Measurements from ENCODE around the gene PCDHB8.
A peak's percentile ranks its signal among the peaks of the same experiment; 100 is the strongest.
"Not testable (repeated sequence)": the region's sequence is repeated elsewhere in the genome, so short reads cannot be mapped to it uniquely, and the experiment has no call there.

Gene PCDHB8

DNA sequence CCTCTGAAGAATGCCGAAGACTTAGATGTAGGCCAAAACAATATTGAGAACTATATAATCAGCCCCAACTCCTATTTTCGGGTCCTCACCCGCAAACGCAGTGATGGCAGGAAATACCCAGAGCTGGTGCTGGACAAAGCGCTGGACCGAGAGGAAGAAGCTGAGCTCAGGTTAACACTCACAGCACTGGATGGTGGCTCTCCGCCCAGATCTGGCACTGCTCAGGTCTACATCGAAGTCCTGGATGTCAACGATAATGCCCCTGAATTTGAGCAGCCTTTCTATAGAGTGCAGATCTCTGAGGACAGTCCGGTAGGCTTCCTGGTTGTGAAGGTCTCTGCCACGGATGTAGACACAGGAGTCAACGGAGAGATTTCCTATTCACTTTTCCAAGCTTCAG lies 37.0 kb downstream of the PCDHB8 start:
- not testable (repeated sequence) for H3K36me3 ChIP-seq (ENCODE audit: insufficient read depth, low read length); H3K4me1 ChIP-seq (ENCODE audit: insufficient read depth, low read length); H3K27me3 ChIP-seq (ENCODE audit: control insufficient read depth in 1 of 2, insufficient read depth in 2 of 2, low read length in 2 of 2); H3K9ac ChIP-seq (ENCODE audit: low read length); H3K27ac ChIP-seq (ENCODE audit: low read depth, low read length)
- H3K4me3 ChIP-seq (ENCODE audit: low read depth in 1 of 2, low read length in 2 of 2) = peak overlapping the region in 1 of 2 donors; percentile 27
- peaks cover 35% of the 10 kb centered on the region for H3K9me3 ChIP-seq (ENCODE audit: low read length)

DNA sequence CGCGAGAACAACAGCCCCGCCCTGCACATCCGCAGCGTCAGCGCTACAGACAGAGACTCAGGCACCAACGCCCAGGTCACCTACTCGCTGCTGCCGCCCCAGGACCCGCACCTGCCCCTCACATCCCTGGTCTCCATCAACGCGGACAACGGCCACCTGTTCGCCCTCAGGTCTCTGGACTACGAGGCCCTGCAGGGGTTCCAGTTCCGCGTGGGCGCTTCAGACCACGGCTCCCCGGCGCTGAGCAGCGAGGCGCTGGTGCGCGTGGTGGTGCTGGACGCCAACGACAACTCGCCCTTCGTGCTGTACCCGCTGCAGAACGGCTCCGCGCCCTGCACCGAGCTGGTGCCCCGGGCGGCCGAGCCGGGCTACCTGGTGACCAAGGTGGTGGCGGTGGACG lies 37.9 kb downstream of the PCDHB8 start:
- peak overlapping the region in 1 of 2 donors; percentile 27 for H3K4me3 ChIP-seq (ENCODE audit: low read depth in 1 of 2, low read length in 2 of 2)
- not testable (repeated sequence) for H3K27ac ChIP-seq (ENCODE audit: low read depth, low read length); H3K27me3 ChIP-seq (ENCODE audit: control insufficient read depth in 1 of 2, insufficient read depth in 2 of 2, low read length in 2 of 2); H3K4me1 ChIP-seq (ENCODE audit: insufficient read depth, low read length); H3K36me3 ChIP-seq (ENCODE audit: insufficient read depth, low read length); H3K9ac ChIP-seq (ENCODE audit: low read length)
- H3K9me3 ChIP-seq (ENCODE audit: low read length) = peaks cover 36% of the 10 kb centered on the region

DNA sequence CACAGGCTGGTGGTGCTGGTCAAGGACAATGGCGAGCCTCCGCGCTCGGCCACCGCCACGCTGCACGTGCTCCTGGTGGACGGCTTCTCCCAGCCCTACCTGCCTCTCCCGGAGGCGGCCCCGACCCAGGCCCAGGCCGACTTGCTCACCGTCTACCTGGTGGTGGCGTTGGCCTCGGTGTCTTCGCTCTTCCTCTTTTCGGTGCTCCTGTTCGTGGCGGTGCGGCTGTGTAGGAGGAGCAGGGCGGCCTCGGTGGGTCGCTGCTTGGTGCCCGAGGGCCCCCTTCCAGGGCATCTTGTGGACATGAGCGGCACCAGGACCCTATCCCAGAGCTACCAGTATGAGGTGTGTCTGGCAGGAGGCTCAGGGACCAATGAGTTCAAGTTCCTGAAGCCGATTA lies 38.4 kb downstream of the PCDHB8 start:
- H3K27ac ChIP-seq (ENCODE audit: low read depth, low read length); H3K4me3 ChIP-seq (ENCODE audit: low read depth in 1 of 2, low read length in 2 of 2); H3K36me3 ChIP-seq (ENCODE audit: insufficient read depth, low read length); H3K9ac ChIP-seq (ENCODE audit: low read length); H3K27me3 ChIP-seq (ENCODE audit: control insufficient read depth in 1 of 2, insufficient read depth in 2 of 2, low read length in 2 of 2); H3K4me1 ChIP-seq (ENCODE audit: insufficient read depth, low read length): not testable (repeated sequence)
- peaks cover 41% of the 10 kb centered on the region for H3K9me3 ChIP-seq (ENCODE audit: low read length)

DNA sequence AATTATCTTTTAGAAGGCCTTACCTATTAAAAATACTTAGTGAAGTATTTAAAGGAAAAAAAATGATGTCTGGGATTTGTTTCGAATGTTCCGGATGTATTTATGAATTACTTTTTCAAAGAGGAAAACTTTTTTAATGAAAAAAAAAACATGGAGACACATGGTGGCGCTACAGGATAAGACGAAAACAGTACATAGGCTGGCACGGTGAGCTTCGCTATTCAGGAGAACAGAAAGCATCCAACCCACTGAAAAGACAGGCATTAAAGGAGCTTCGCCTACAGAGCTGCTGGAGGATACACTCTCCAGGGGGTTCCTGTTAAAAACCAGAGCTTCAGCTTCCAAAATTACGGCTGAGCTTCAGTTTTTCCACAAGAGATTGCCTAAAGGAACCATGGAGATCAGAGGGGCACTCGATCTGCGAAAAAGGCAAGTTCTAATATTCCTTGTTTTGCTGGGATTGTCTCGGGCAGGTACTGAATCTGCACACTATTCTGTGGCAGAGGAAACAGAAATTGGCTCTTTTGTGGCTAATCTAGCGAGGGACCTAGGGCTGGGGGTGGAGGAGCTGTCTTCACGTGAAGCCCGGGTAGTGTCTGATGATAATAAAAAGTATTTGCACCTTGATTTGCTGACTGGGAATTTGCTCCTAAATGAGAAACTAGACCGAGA lies 45.7 kb downstream of the PCDHB8 start, which contains the start of gene PCDHB14:
PCDHB14 (plus strand) TSS at position 232 of the 672 bp plus-strand sequence; CDS start at position 395, 163 bp downstream.
- Histone ChIP-seq H3K36me3 (ENCODE audit: insufficient read depth, low read length) (no peaks in the 10 kb centered on the region), H3K4me1 (ENCODE audit: insufficient read depth, low read length) (no peaks in the 10 kb centered on the region), H3K9ac (ENCODE audit: low read length) (no peak within 1 kb of the TSS), H3K27ac (ENCODE audit: low read depth, low read length) (no peak within 1 kb of the TSS), H3K9me3 (ENCODE audit: low read length) (peaks cover 53% of the 10 kb centered on the region), H3K4me3 (ENCODE audit: low read depth in 1 of 2, low read length in 2 of 2) (peak within 1 kb of the TSS; percentile 8 to 55), H3K27me3 (ENCODE audit: control insufficient read depth in 1 of 2, insufficient read depth in 2 of 2, low read length in 2 of 2) (no peaks in the 10 kb centered on the region)

DNA sequence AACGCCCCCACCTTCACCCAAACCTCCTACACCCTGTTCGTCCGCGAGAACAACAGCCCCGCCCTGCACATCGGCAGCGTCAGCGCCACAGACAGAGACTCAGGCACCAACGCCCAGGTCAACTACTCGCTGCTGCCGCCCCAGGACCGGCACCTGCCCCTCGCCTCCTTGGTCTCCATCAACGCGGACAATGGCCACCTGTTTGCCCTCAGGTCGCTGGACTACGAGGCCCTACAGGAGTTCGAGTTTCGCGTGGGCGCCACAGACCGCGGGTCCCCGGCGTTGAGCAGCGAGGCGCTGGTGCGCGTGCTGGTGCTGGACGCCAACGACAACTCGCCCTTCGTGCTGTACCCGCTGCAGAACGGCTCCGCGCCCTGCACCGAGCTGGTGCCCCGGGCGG lies 47.3 kb downstream of the PCDHB8 start:
- not testable (repeated sequence) for H3K4me1 ChIP-seq (ENCODE audit: insufficient read depth, low read length); H3K27ac ChIP-seq (ENCODE audit: low read depth, low read length); H3K27me3 ChIP-seq (ENCODE audit: control insufficient read depth in 1 of 2, insufficient read depth in 2 of 2, low read length in 2 of 2); H3K36me3 ChIP-seq (ENCODE audit: insufficient read depth, low read length); H3K9ac ChIP-seq (ENCODE audit: low read length)
- Histone ChIP-seq H3K4me3 (ENCODE audit: low read depth in 1 of 2, low read length in 2 of 2) (peak overlapping the region in 1 of 2 donors; percentile 55), H3K9me3 (ENCODE audit: low read length) (peaks cover 43% of the 10 kb centered on the region)

DNA sequence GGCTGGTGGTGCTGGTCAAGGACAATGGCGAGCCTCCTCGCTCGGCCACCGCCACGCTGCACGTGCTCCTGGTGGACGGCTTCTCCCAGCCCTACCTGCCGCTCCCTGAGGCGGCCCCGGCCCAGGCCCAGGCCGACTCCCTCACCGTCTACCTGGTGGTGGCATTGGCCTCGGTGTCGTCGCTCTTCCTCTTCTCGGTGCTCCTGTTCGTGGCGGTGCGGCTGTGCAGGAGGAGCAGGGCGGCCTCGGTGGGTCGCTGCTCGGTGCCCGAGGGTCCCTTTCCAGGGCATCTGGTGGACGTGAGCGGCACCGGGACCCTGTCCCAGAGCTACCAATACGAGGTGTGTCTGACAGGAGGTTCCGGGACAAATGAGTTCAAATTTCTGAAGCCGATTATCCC lies 47.8 kb downstream of the PCDHB8 start:
- H3K9me3 ChIP-seq (ENCODE audit: low read length) = peaks cover 41% of the 10 kb centered on the region
- H3K27me3 ChIP-seq (ENCODE audit: control insufficient read depth in 1 of 2, insufficient read depth in 2 of 2, low read length in 2 of 2); H3K9ac ChIP-seq (ENCODE audit: low read length); H3K4me1 ChIP-seq (ENCODE audit: insufficient read depth, low read length); H3K4me3 ChIP-seq (ENCODE audit: low read depth in 1 of 2, low read length in 2 of 2); H3K36me3 ChIP-seq (ENCODE audit: insufficient read depth, low read length); H3K27ac ChIP-seq (ENCODE audit: low read depth, low read length): not testable (repeated sequence)

All from muscle layer of colon (tissue), 2 donors.